HG02943 (cell line): ENCODE results near the gene NUB1.
"Not testable (repeated sequence)": the region's sequence is repeated elsewhere in the genome, so short reads cannot be mapped to it uniquely, and the experiment has no call there.

Source experiments
- ATAC-seq: cut with Tn5 transposase; IDR thresholded peaks from one replicate; pipeline ENCODE4 v1.9.1; 2021; ENCODE audit warnings: mild to moderate bottlenecking, low read depth, moderate library complexity; ENCODE audit not compliant: unreplicated experiment

The NUB1 gene, protein sequence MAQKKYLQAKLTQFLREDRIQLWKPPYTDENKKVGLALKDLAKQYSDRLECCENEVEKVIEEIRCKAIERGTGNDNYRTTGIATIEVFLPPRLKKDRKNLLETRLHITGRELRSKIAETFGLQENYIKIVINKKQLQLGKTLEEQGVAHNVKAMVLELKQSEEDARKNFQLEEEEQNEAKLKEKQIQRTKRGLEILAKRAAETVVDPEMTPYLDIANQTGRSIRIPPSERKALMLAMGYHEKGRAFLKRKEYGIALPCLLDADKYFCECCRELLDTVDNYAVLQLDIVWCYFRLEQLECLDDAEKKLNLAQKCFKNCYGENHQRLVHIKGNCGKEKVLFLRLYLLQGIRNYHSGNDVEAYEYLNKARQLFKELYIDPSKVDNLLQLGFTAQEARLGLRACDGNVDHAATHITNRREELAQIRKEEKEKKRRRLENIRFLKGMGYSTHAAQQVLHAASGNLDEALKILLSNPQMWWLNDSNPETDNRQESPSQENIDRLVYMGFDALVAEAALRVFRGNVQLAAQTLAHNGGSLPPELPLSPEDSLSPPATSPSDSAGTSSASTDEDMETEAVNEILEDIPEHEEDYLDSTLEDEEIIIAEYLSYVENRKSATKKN

DNA sequence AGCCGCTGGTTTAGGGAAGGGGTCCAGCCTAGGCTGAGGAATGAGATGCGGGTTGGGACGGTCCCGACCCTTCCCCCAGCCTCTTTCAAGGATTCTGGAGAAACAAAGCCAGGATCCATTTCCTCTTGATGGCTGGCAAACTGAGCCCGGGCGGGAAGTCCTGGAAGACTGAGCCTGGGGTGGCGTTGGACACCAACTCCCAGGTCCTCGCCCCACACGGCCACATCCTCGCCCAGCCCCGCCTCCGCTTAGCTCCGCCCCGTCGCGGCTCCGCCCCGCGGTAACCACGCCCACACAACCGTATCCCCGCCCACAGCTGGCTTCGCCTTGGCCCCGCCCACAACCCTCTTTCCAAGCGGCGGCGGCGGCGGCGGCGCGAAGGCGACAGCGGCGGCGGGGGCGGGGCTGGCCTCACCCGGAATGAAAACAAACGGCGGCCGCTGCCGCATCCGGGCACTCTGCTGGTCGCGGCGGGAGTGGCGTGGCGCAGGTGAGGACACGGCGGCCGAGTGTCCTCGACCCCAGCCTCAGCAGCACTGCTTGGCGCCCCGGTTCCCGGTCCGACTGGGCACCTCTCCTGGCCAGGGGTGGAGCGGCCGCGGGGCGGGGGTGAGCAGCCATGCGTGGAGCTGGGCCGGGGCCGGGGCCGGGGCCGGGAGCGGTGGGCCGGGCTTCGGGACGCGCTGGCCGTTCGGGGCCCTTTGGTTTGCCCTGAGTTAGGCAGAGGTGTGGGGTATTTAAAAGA lies at the start of gene NUB1:
NUB1 (plus strand) TSS at position 456 of the 745 bp plus-strand sequence. CDS start 3,538 bp downstream, outside the sequence.
- peak; percentile 56 for ATAC-seq

DNA sequence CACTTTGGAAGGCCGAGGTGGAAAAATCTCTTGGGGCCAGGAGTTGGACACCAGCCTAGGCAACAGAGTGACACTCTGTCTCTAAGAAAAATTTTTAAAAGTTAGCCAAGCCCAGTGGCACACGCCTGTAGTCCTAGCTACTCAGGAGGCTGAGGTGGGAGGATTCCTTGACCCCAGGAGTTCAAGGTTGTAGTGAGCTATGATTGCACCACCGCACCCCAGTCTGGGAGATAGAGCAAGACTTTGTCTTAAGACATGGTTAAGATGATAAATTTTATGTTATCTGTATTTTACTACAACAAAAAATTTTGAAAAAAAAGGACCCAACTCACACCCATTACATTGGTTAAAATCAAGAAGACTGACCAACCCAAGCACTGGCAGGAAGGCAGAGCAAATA lies 48.8 kb upstream of the NUB1 start:
- no peak for ATAC-seq

DNA sequence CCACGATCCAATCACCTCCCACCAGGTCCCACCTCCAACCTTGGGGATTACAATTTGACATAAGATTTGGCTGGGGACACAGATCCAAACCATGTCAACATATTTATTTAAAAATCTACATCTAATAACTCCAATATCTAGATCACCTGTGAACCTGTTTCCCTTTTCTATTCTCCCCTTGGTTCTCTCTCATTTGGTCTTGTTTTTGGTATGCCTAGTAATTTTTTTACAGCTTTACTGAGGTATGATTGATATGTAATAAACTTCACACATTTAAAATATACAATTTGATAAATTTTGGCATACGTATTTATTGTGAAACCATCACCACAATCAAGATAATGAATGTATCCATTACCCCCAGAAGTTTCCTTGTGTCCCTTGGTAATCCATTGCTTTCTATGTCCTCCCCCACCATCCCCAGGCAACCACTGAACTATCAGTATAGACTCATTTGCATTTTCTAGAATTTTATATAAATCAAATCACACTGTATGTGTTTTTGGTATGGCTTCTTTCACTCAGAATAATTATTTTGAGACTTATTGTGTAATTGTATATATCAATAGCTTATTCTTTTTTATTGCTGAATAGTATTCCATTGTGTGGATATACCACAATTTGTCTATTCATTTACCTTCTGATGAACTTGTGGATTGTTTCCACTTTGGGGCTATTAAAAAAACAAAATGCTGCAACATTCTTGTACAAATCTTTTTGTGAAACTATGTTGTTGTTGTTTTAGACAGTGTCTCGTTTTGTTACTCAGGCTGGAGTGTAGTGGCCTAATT lies 45.2 kb upstream of the NUB1 start:
- ATAC-seq: no peak

DNA sequence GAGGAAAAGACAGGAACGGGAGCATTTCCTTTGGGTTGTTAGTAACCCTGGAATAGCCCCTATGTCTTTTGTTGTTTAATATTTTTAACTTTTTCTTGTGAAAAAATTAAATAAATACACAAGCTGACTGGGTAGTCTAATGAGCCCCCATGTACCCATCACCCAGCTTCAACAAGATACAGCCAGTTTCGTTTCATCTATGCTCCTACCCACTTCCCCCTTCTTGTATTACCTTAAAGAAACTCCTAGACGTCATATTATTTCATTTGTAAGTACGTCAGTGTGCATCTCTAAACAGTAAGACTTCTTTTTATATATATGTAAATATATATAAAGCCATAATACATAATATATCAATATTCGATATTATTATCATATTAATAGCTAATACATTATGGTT lies 42.8 kb upstream of the NUB1 start:
- no peak for ATAC-seq

DNA sequence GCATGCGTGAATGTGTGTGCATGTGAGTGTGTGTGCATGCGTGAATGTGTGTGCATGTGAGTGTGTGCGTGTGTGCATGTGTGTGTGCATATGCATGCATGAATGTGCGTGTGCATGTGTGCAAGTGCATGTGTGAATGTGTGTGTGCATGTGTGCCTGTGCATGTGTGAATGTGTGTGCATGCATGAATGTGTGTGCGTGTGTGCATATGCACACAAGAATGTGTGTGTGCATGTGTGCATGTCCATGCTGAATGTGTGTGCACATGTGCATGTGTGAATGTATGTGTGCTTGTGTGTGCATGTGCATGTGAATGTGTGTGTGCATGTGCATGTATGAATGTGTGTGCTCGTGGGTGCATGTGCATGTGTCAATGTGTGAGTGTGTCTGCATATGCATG lies 42.1 kb upstream of the NUB1 start:
- ATAC-seq: no peak

DNA sequence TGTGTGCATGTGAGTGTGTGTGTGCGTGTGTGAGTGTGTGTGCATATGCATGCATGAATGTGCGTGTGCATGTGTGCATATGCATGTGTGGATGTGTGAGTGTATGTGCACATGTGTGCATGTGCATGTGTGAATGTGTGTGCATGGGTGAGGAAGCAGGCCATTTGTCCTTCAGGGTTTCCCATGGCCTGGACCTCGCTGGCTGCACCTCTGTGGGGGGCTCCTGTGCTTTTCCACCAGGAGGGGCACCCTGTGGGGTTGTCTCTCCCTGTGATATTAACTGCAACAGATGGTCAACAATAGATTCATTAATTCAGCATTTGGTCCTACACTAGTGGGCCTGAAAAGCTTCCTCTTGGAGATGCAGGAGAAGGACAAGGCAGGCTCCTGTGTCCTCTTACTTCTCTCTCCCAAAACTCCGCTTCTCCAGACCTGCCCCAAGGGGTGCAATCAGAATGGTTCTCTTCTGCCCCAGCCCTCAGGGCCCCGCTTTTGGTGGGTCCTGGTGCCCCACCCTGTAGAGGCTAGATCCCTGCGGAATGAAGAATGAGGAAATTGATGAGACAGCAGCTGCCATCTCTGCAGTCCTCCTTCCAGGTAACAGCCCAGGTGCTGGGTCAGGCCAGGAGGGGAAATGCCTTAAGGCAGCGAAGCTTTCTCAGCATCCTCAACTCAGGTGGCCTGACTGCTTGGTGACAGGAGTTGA lies 41.5 kb upstream of the NUB1 start:
- ATAC-seq: no peak

DNA sequence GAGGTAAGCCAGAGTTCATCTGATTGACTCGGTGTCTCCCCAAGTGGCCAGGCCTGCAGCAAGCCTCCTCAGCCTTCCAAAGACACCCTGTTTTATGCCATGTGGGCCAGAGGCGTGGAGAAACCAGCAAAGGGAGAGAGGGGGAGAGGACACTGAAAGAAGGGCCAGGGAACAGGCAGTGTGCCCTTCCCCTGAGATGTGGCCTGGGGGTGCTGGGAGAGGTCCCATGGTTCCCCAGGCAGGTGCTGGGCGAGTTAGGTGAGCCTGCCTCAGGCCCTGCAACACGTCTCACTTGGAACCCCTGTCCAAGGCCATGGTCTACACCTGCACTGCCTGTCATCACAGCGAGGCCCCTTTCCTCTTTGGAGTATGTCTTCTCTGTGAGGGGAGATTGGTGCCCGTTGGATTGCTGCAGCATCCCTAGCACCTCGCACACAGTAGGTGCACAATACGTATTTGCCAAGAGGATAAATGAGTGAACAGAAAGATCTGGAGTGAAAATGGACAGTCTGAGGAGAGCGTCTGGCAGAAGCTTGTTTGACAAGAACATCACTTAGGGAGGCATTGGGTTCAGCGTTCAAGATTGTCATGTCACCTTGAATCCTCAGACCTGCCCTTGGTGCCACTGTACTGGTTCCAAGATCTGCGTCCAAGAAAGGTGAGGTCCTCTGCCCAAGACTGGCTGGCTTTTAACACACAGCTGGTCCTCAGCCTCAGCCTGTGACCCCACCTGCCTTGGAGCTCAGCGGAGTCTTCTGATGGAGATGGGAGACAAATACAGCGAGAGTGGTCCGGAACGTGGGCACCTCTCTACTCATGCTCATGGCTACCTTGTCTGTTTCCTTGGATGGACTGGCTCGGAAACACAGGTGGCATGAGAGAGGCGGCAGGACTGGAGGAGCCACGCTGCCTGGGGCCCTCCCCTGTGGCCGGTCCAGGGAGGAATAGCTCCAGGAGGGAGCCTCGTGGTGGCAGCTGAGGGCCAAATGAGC lies 39.8 kb upstream of the NUB1 start:
- ATAC-seq: no peak

DNA sequence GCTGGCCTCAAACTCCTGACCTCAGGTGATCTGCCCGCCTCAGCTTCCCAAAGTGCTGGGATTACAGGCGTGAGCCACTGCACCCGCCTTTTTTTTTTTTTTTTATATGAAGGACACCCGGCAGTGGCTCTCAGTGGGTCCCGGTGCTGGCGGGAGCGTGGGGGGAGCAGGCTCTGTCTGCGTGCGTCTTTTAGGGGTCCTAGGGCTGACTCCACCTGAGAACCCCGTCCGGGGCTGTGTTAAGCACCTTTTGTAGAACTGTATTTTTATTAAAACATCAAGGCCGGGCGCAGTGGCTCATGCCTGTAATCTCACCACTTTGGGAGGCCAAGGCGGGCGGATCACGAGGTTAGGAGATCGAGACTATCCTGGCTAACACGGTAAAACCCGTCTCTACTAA lies 37.4 kb upstream of the NUB1 start:
- not testable (repeated sequence) for ATAC-seq

DNA sequence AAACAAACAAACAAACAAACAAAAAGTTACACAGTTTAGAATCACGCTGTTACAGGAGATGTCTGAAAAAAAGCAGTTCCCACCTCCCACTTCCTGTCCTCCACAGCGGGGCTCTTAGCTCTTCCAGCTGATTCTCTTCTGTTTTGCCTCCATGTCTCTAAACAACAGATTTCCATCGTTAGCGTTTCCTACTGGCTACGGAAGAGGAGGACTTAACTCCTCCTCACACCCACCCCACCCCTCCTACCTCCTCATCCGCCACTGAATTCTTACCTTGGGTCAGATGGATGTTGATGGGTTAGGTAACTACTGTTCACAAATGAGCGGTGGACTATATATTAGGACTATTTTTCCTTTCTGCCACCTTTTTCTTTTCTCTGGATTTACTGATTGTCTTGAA lies 36.8 kb upstream of the NUB1 start:
- no peak for ATAC-seq

DNA sequence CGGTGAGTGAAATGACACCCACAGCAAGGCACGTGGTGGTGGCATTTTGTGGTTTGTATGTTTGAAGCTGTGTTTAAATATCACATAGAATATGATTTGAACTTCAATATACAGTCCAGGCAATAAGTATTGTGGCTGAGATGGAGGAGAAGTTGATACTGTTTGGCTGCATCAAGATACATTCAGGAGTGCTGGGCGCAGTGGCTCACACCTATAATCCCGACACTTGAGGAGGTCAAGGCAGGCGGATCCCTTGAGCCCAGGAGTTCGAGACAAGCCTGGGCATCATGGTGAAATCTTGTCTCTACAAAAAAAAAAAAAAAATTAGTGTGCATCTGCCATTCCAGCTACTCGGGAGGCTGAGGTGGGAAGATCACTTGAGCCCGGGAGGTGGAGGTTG lies 35.2 kb upstream of the NUB1 start:
- ATAC-seq: no peak

DNA sequence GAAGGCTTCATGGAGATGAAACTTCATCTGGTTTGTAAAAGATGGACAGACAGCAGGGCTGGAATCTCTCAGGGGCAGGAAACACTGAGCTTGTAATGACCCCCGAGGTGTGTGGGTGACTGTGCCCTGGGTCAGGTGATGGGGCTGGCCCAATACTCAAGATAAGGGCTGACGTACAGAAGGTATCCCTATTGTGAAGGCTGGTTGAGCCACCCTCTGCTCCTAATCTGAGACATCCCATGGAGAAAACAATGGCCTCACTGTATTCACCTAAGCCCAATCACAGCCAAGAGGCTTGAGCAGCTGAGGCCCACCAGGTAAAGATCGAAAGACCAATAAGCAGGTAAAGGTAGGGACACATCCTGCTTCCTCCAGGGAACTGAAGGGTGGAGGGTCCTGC lies 34.8 kb upstream of the NUB1 start:
- no peak for ATAC-seq

DNA sequence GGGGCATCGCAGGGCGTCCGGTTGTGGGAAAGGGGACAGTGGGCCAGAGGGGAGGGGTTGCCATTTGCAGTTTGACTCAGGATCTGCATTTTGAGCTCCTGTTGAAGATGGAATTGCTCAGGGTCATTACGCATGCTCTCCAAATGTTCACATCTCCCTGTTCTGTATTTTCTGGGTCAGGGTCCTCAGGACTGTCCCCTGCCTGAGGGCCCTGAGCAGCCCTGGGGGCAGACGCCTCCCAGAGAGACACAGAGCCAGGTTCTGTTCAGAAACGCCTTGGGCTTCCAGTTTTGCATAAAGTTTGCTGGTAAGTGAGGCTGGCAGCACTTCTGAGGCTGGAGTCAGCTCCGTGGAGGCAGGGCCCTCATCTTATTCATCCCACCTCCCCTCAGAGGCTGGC lies 34.1 kb upstream of the NUB1 start:
- ATAC-seq: no peak

DNA sequence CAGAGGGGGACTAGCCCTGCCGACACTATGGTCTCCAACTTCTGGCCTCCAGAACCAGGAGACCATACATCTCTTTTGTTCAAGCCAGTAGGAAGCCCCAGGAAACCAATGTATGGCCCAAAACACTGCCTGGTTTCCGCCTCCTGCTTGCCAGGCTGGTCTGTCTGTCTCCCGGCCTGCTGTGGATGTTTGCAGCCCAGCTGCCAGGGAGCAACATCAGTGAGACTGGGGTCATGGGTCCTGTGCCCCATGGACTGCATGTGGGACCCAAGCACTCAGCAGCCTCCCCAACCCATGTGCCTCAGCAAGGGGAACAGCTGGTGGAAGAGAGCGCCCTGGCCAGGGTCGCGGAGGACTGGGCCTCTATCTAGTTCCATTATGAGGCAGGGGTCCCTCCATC lies 33.4 kb upstream of the NUB1 start:
- no peak for ATAC-seq

DNA sequence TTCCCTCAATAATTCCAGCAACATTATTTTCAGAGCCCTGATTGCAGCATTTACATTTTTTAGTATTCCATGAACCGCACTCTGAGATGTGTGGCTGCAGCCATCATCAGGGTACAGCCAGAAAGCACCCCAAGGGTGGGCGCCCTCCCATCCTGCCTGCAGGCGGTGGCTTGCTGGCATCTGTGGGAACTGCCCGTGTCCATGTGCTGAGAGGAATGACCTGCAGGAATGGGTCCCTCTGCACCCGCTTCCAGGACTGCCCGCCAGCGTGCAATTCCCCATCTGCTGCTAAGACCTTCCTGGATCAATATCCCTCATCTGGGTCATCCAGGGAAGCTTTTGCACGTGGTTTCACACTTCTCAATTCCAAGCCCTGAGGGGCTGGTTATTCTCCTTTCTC lies 32.8 kb upstream of the NUB1 start:
- no peak for ATAC-seq

DNA sequence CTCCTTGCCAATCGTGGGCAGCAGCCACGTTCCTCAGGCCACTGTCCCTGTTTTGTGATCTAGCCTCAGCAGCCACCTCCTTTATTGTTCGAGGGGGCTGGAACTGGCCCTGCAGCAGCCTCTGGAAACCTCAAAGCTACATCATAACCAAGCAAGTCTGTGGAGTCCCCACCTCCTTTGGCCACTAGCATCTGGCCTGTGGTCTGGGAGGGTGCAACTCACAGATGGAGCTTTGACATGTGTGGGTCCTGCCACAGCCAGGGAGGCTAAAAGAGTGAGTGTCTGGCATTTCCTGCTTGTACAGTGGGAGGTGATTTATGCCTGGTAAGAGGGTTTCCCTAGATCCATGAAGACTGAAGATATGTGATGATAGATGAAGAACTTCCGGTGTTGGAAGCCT lies 32.3 kb upstream of the NUB1 start:
- ATAC-seq: no peak

DNA sequence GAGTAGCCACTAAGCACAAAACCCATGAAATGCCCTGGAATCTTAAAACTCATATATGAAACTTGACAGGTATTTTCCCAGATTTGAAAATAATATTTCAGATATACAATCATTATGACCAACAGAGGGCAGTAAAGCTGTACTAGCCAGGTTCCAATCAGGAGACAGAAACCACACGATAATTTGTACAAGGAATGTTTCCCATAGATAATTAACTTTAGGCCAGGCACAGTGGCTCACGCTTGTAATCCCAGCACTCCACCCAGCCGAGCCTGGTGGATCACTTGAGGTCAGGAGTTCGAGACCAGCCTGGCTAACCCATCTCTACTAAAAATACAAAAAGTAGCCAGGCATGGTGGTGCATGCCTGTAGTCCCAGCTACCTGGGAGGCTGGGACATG lies 31.0 kb upstream of the NUB1 start:
- ATAC-seq: no peak

DNA sequence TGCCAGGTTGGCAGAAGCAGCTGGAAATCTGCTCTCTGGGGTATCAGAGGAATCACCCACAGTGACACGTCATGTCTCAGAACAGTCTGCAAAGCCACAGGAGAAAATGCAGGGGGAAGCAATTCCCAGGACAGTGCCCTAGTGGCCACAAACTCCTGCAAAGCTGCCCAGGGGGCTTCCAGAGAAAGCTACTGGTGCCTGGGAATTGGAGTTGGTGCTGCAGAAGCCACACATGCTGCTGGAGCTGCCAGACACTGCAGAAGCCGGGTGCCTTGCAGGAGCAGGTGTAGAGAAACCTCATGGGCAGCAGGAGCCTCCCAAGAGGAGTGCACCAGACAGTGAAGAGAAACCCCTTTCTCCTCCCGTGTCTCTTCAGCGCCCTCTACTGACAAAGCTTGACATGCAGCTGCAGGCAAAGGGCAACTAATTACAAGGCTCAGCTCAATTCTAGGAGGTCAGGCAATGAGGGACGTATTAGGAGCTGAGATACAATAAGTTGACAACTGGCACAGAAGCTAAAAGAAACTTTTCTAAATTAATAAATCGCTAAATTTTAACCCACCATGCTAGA lies 30.2 kb upstream of the NUB1 start:
- ATAC-seq: no peak

DNA sequence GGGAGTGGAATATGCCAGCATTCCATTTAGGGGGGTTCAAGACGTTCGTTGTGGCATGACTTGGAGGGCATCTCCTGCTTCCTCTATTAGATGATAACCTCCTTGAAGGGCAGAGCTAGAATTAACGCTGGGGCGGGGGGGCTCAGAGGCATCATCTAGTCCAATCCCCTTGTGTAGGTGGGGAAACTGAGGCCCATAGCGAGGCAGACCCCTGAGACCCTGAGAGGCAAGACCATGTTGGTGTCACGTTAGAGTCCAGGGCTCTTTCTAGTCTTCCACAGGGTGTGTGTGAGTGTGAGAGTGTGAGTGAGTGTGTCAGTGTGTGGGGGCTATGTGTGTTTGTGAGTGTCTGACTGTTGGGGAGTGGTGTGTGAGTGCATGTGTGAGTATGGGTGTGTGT lies 29.3 kb upstream of the NUB1 start:
- ATAC-seq: no peak
